ENCODE data around the gene PARS2.

DNA sequence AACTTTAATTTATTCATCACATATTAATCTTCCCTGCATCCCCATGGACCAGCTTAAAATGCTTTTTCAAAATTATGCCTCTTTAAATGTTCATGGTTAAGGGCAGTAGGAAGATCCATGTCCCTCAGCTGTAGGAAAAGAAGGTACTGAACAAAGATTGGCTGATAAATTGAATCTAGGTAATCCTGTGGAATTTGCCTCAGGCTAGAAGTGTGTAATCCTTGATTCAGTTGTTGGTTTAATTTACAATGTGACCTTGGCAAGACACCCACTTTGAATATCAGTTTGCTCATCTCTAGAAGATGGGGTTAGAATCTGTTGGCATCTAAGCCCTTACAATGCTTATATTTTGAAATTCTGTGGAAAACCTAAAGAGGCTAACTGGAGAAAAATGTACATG is 42.6 kb downstream of the PARS2 start:
- TF ChIP-seq, protein P1, sequence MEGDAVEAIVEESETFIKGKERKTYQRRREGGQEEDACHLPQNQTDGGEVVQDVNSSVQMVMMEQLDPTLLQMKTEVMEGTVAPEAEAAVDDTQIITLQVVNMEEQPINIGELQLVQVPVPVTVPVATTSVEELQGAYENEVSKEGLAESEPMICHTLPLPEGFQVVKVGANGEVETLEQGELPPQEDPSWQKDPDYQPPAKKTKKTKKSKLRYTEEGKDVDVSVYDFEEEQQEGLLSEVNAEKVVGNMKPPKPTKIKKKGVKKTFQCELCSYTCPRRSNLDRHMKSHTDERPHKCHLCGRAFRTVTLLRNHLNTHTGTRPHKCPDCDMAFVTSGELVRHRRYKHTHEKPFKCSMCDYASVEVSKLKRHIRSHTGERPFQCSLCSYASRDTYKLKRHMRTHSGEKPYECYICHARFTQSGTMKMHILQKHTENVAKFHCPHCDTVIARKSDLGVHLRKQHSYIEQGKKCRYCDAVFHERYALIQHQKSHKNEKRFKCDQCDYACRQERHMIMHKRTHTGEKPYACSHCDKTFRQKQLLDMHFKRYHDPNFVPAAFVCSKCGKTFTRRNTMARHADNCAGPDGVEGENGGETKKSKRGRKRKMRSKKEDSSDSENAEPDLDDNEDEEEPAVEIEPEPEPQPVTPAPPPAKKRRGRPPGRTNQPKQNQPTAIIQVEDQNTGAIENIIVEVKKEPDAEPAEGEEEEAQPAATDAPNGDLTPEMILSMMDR (IDR thresholded peaks at IDR 0.05), result no peak
- no peak for TF ChIP-seq POLR2A (IDR thresholded peaks at IDR 0.05)
